DMS 273 (cell line): ENCODE data around the gene ARV1.
"Not testable (repeated sequence)": the region's sequence is repeated elsewhere in the genome, so short reads cannot be mapped to it uniquely, and the experiment has no call there.

Experiments
- DNase-seq: peaks from one replicate; lab custom pipeline; 2025; ENCODE audit not compliant: unreplicated experiment; lab: John Stamatoyannopoulos, UW

Gene ARV1

DNA sequence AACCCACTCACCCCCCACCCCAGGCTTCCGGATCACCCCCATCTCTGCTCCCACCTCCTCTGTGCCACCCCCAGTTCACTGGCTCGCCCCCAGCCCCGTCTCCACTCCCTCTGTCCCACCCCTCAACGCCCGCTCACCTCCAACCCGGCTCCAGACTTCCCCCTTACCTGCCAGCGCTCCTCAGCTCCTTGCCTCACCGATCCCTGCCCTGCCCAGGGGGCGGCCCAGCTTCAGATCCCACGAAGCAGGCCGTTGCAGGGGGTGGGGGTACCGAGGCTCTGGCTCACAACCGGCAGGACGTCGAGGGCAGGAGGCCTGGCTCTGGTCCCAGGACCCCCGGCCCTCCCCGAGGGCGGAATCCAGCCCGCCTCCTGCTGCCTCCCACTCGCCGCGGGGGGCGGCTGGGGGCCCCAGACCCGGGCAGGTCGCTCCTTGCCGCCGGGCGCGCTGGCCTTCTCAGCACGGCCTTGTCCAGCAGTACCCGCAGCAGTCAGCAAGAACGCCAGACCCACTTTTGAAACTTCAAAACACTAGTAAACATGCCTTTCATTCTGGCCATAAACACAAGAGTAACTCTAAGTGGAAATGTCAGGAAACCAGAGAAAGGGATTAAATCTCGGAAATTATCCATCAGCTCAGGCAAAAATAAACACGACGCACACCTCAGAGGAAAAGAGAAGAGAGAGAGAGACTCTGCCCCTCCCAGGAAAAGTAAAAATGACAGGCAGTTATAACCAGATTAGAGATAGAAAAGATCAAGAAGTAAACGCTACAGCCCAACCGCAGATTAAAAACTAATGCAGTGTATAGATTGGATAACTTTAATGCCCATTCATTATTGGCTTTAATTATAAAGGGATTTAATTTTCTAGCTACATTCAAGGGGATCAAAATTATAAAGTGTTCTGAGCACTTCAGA, 62.2 kb downstream of the ARV1 start:
- no peak for DNase-seq

DNA sequence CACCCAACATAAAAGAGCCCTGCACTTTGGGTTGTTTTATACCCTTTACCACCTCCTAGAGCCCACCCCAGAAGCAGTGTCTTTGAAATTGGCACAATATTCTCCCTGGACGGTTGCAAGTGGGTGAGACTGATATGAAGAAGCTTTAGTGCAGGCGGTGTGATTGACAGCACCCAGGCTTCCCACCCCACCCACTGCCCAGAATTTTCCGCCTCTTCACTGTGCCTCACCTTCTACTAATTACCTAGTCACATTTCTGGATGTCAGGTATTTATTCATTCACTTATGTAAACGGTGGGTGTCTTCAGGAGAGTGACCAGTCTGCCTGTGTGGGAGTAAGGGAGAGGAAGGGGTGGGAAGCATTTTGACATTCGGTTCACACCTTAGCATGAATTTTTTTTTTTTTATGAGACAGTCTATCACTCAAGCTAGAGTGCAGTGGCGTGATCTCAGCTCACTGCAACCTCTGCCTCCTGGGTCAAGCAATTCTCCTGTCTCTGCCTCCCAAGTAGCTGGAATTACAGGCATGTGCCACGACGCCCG, 62.9 kb downstream of the ARV1 start:
- DNase-seq, result no peak

DNA sequence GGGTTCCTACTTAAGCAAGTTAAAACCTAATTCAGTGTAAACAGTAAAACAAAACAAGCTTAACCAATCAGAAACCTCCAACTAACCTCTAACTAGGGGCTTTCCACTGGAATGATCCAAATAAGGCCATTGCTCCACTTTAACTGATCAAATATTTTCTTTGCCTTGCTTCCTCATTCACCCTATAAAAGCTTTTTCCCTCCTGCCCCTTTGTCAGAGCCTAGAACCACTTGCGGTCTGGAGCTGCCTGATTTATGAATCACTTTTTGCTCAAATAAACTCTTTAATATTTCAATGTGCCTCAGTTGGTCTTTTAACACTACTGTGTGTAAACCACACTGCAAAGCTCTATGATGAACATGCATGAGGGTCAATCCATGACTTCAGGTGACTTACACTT, 65.7 kb downstream of the ARV1 start:
- no peak for DNase-seq

DNA sequence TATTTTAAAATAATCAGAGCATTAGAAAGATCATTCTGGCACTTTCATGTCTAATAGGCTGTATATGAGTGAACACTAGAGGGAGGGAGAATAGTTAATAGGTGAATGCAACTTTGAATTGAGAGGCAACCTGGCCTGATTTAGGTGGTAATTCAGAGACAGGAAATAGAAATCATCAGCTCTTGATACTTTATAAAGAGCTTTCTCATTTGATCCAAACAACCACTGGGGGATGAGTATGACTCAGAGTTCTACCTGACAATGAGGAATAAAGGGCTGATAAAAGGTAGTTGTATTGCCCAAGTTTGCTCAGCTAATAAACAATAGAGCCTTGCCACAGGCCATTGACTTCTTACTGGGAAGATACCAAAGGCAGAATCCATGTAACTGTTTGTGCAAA, 66.4 kb downstream of the ARV1 start:
- no peak for DNase-seq

DNA sequence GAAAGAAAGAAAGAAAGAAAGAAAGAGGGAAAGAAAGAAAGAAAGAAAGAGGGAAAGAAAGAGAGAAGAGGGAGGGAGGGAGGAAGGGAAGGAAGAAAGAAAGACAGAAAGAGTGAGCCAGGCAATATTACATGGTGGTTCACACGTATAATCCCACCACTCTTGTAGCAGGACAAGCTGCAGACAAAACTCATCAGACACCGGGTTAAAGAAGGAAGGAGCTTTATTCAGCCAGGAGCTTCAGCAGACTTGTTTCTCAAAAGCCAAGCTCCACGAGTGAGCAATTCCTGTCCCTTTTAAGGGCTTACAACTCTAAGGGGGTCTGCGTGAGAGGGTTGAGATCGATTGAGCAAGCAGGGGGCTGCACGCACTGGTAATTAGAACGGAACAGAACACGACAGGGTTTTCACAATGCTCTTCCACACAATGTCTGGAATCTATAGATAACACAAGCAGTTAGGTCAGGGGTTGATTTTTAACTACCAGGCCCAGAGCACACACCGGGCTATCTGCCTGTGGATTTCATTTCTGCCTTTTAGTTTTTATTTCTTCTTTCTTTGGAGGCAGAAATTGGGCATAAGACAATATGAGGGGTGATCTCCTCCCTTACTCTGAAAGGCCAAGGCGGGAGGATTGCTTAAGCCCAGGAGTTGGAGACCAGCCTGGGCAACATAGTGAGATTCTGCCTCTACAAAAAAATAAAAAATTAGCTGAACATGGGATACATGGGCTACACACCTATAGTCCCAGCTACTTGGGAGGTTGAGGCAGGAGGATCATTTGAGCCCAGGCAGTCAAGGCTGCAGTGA, 67.2 kb downstream of the ARV1 start:
- not testable (repeated sequence) for DNase-seq

DNA sequence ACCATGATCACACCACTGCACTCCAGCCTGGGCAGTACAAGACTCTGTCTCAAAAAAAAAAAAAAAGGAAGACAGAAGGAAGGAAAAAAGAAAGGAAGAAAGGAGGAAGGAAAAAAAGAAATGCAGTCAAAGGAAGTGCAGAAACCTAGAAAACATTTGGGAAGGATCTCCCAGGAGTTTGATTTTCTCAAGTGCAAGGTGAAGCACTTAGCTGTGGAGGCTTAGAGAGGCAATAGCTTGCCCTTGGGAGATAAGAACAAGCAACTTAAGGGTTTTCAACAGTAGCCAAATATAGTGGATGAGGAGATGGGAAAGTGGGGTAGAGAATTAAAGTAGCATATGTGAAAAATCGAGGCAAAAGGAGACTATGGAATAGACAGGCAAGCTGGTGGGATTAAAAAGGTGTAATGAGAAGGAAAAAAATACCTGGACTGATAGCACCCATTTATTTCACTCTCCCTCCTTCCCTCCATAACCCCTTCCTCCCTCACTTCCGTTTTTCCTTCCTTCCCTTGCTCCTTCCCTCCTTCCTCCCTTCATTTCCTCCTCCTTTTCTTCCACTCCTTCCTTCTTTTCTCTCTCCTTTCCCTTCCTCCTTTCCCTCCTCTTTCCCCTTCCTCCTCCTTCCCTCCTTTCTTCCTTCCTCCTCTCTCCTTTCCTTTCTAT, 68.0 kb downstream of the ARV1 start:
- no peak for DNase-seq

DNA sequence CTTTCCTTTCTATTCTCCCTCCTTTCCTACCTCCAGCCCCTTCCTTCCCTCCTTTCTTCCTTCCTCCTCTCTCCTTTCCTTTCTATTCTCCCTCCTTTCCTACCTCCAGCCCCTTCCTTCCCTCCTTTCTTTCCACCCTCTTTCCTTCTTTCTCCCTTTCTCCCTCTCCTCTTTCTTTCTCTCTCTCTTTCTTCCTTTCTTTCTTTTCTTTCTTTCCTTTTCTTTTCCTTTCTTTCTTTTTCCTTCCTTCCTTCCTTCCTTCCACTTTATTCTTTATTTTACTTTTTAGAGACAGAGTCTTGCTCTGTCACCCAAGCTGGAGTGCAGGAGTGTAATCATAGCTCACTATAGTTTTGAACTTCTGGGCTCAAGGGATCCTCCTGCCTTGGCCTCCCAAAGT, 68.6 kb downstream of the ARV1 start:
- DNase-seq, result not testable (repeated sequence)

DNA sequence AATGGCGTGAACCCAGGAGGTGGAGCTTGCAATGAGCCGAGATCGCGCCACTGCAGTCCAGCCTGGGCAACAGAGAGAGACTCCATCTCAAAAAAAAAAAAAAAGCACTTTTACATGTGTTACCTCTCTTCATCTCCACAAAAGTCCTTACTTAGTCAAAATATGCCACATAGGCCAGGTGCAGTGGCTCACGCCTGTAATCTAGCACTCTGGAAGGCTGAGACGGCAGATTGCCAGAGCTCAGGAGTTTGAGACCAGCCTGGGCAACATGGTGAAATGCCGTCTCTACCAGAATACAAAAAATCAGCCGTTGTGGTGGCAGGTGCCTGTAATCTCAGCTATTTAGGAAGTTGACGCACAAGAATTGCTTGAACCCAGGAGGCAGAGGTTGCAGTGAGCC, 69.5 kb downstream of the ARV1 start:
- not testable (repeated sequence) for DNase-seq

DNA sequence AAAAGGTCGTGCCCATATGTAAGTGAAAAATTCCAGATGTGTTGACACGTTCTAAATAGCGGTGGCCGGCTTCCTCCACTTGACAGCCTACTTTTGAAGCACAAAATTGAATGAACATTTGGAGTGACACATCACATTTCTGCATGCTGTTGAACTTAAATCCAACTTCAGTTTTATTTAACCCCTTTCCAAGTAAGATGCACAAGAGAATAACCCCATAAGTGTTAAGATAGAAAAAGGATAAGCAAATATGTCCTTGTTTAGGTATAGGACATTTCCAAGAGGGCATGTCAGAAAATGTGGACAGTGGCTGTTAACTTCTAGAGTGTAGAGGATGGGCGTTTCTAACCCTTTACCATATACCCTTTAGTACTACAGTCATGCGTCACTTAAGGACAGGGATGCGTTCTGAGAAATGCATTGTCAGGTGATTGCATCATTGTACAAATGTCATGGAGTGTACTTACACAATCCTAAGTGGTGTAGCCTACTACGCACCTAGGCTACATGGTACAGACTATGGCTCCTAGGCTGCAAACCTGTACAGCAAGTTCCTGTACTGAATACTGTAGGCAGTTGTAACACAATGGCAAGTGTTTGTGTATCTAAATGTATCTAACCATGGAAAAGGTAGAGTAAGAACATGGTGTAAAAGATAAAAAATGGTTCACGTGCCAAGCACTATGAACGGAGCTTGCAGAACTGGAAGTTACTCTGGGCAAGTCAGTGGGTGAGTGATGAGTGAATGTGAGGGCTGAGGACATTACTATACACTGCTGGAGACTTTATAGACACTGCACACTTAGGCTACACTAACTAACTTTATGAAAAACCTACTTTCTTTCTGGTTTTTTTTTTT, 70.5 kb downstream of the ARV1 start:
- no peak for DNase-seq
